GM21390 (cell line): ENCODE results near the gene STRN3.
A peak's percentile ranks its signal among the peaks of the same experiment; 100 is the strongest.
"Not testable (repeated sequence)": the region's sequence is repeated elsewhere in the genome, so short reads cannot be mapped to it uniquely, and the experiment has no call there.

Experiments used
- ATAC-seq: cut with Tn5 transposase; IDR thresholded peaks from one replicate; pipeline ENCODE4 v1.9.1; 2021; ENCODE audit not compliant: unreplicated experiment

STRN3 gene

GRCh38 chr14:30972882-30973582 lies 53.1 kb downstream of the STRN3 start:
- no peak for ATAC-seq

GRCh38 chr14:30972036-30972732 lies 54.0 kb downstream of the STRN3 start:
- not testable (repeated sequence) for ATAC-seq

GRCh38 chr14:30971586-30971985 lies 54.6 kb downstream of the STRN3 start:
- no peak for ATAC-seq

GRCh38 chr14:30969796-30970195 lies 56.4 kb downstream of the STRN3 start:
- ATAC-seq, result not testable (repeated sequence)

GRCh38 chr14:30967364-30968098 lies 58.6 kb downstream of the STRN3 start:
- ATAC-seq, result not testable (repeated sequence)

GRCh38 chr14:30966415-30967363 lies 59.5 kb downstream of the STRN3 start:
- no peak for ATAC-seq

- not testable (repeated sequence) for ATAC-seq
These were observed 60.3 kb downstream of the STRN3 start for GRCh38 chr14:30965861-30966260.

GRCh38 chr14:30962537-30962936 lies 63.6 kb downstream of the STRN3 start:
- not testable (repeated sequence) for ATAC-seq

- ATAC-seq, result no peak
These were observed 64.8 kb downstream of the STRN3 start for GRCh38 chr14:30961330-30961729.

- no peak for ATAC-seq
These were observed 66.0 kb downstream of the STRN3 start for GRCh38 chr14:30960216-30960615.

- ATAC-seq, result peak; percentile 51
These were observed 67.4 kb downstream of the STRN3 start for GRCh38 chr14:30958555-30959407.

GRCh38 chr14:30957813-30958370 lies 68.3 kb downstream of the STRN3 start:
- ATAC-seq, result no peak

GRCh38 chr14:30949651-30950050 lies 76.5 kb downstream of the STRN3 start:
- ATAC-seq, result no peak

- no peak for ATAC-seq
These were observed 82.5 kb downstream of the STRN3 start for GRCh38 chr14:30943694-30944093.

- ATAC-seq, result no peak
These were observed 85.3 kb downstream of the STRN3 start for GRCh38 chr14:30940886-30941285.

- ATAC-seq, result no peak
These were observed 87.6 kb downstream of the STRN3 start for GRCh38 chr14:30938617-30939016.

GRCh38 chr14:30935445-30935844 lies 90.7 kb downstream of the STRN3 start:
- ATAC-seq, result no peak

GRCh38 chr14:30933937-30934336 lies 92.2 kb downstream of the STRN3 start:
- ATAC-seq, result not testable (repeated sequence)

- ATAC-seq, result no peak
These were observed 97.7 kb downstream of the STRN3 start for GRCh38 chr14:30928462-30928861.
